IMR-90 (cell line): ENCODE results near the gene ORC1. TPM values are rescaled to one million over a fixed set of nuclear protein-coding genes. Genes with fewer than 3 reads are reported as not detected.

Source experiments
- ATAC-seq: fragments of 200-7000 bp; cut with Tn5 transposase; 2 replicates; pipeline ENCODE4 v1.9.1; 2020; ENCODE audit warnings: low read depth, mild to moderate bottlenecking, moderate library complexity
- Bru-seq: library from RNA; stranded (reverse); fragments of 400-500 nt; gene quantifications from one replicate; lab custom pipeline; 2021; lab: Mats Ljungman, UMichigan
- BruChase-seq, 2 experiments: library from RNA; stranded (reverse); fragments of 400-500 nt; gene quantifications; one replicate each; lab custom pipeline; 2021; lab: Mats Ljungman, UMichigan
- BruUV-seq: library from RNA; stranded (reverse); fragments of 400-500 nt; replicated peaks from 2 replicates; lab custom pipeline; 2021; lab: Mats Ljungman, UMichigan
- CTCF ChIA-PET: fragments of 300-600 bp; formaldehyde crosslinking; extraction: SDS; loops from one replicate; lab custom pipeline; 2021; ENCODE audit warnings: antibody characterized with exemption; lab: Yijun Ruan, JAX
- POLR2A ChIA-PET: fragments of 300-600 bp; sonication (Branson Sonifier 250); formaldehyde crosslinking; loops from one replicate; lab custom pipeline; 2022; ENCODE audit warnings: antibody characterized with exemption; ENCODE audit not compliant: unreplicated experiment; lab: Charles Lee
- DNase-seq: peaks from one replicate; pipeline ENCODE4 v3.0.0; 2013
- H2AFZ ChIP-seq: replicated peaks from 2 replicates; pipeline ENCODE3; 2013; ENCODE audit warnings: low read length, mild to moderate bottlenecking; ENCODE audit not compliant: poor library complexity
- H2AK5ac ChIP-seq: 2 replicates; pipeline ENCODE4 v1.6.1; 2013; ENCODE audit warnings: low read depth, low read length, inconsistent platforms
- H2AK9ac ChIP-seq: replicated peaks from 2 replicates; pipeline ENCODE3; 2013; ENCODE audit warnings: mild to moderate bottlenecking, low read depth, low read length, moderate library complexity; ENCODE audit not compliant: poor library complexity
- H2BK120ac ChIP-seq: 2 replicates; pipeline ENCODE4 v1.6.1; 2013; ENCODE audit warnings: low read depth, low read length, inconsistent platforms
- H2BK15ac ChIP-seq: 3 replicates; pipeline ENCODE4 v1.6.1; 2013; ENCODE audit warnings: low read depth, low read length, inconsistent platforms
- H2BK20ac ChIP-seq: 2 replicates; pipeline ENCODE4 v1.6.1; 2013; ENCODE audit warnings: low read depth, mild to moderate bottlenecking, inconsistent platforms, low read length, moderate library complexity
- H2BK5ac ChIP-seq: 2 replicates; pipeline ENCODE4 v1.6.1; 2013; ENCODE audit warnings: mild to moderate bottlenecking, low read depth, low read length, inconsistent platforms; ENCODE audit not compliant: poor library complexity, severe bottlenecking
- H3K14ac ChIP-seq: replicated peaks from 2 replicates; pipeline ENCODE4 v1.6.1; 2013; ENCODE audit warnings: low read depth, low read length, inconsistent platforms
- H3K18ac ChIP-seq: 2 replicates; pipeline ENCODE4 v1.6.1; 2013; ENCODE audit warnings: low read depth, low read length, control low read depth
- H3K23ac ChIP-seq: 2 replicates; pipeline ENCODE4 v1.6.1; 2013; ENCODE audit warnings: low read depth, low read length, inconsistent platforms
- H3K27ac ChIP-seq: 2 replicates; pipeline ENCODE4 v1.5.1; 2013; ENCODE audit warnings: mild to moderate bottlenecking, control low read depth, low read length; ENCODE audit not compliant: insufficient read depth
- H3K27me3 ChIP-seq: 2 replicates; pipeline ENCODE4 v1.6.1; 2013; ENCODE audit warnings: low read length; ENCODE audit not compliant: control insufficient read depth, insufficient read depth
- H3K36me3 ChIP-seq: 2 replicates; pipeline ENCODE4 v1.6.1; 2013; ENCODE audit warnings: low read length, mixed read lengths; ENCODE audit not compliant: control insufficient read depth, insufficient read depth
- H3K4ac ChIP-seq: 2 replicates; pipeline ENCODE4 v1.6.1; 2013; ENCODE audit warnings: low read depth, low read length, inconsistent platforms
- H3K4me1 ChIP-seq: 2 replicates; pipeline ENCODE4 v1.6.1; 2013; ENCODE audit warnings: low read length, mixed read lengths; ENCODE audit not compliant: control insufficient read depth, insufficient read depth
- H3K4me2 ChIP-seq: 2 replicates; pipeline ENCODE4 v1.6.1; 2013; ENCODE audit warnings: low read depth, mild to moderate bottlenecking, control low read depth, low read length, moderate library complexity
- H3K4me3 ChIP-seq: 2 replicates; pipeline ENCODE4 v1.5.1; 2013; ENCODE audit warnings: low read depth, mild to moderate bottlenecking, control low read depth, low read length, moderate library complexity; ENCODE audit not compliant: insufficient read depth
- H3K56ac ChIP-seq: 2 replicates; pipeline ENCODE4 v1.6.1; 2013; ENCODE audit warnings: low read length, inconsistent platforms; ENCODE audit not compliant: insufficient read depth; ENCODE audit errors: extremely low read depth
- H3K79me1 ChIP-seq, 2 experiments: 2 replicates each; pipeline ENCODE4 v1.6.1; 2013; ENCODE audit warnings: low read length in 2 of 2, inconsistent platforms in 1 of 2, low read depth in 1 of 2
- H3K9ac ChIP-seq: 2 replicates; pipeline ENCODE4 v1.6.1; 2013; ENCODE audit warnings: low read depth, low read length, control low read depth
- H3K9me1 ChIP-seq: 2 replicates; pipeline ENCODE4 v1.6.1; 2013; ENCODE audit warnings: low read length, inconsistent platforms; ENCODE audit not compliant: insufficient read depth
- H3K9me3 ChIP-seq: 2 replicates; pipeline ENCODE4 v1.6.1; 2013; ENCODE audit warnings: low read length; ENCODE audit not compliant: control insufficient read depth, insufficient read depth
- H4K20me1 ChIP-seq: 2 replicates; pipeline ENCODE4 v1.6.1; 2013; ENCODE audit warnings: low read length, inconsistent platforms; ENCODE audit not compliant: insufficient read depth
- H4K5ac ChIP-seq: 2 replicates; pipeline ENCODE4 v1.6.1; 2013; ENCODE audit warnings: mild to moderate bottlenecking, low read depth, low read length, control low read depth
- H4K8ac ChIP-seq, 2 experiments: 2 replicates each; pipeline ENCODE4 v1.6.1; 2013; ENCODE audit warnings: low read depth in 2 of 2, low read length in 2 of 2, control low read depth in 1 of 2, inconsistent platforms in 1 of 2
- H4K91ac ChIP-seq: 2 replicates; pipeline ENCODE4 v1.6.1; 2013; ENCODE audit warnings: low read depth, low read length, inconsistent platforms; ENCODE audit not compliant: insufficient read depth
- BHLHE40 ChIP-seq: fragments of 150-350 bp; IDR thresholded peaks from 2 replicates; pipeline ENCODE4 v1.6.1; 2016; ENCODE audit warnings: mild to moderate bottlenecking, low read depth, low read length
- CEBPB ChIP-seq: IDR thresholded peaks from 2 replicates; pipeline ENCODE4 v1.6.1; 2012; ENCODE audit warnings: low read depth, low read length, improper control_type of control experiment
- CHD1 ChIP-seq: IDR thresholded peaks from 2 replicates; pipeline ENCODE4 v1.6.1; 2012; ENCODE audit warnings: low read depth, low read length, improper control_type of control experiment
- FOS ChIP-seq: fragments of 150-350 bp; IDR thresholded peaks from 2 replicates; pipeline ENCODE4 v1.6.1; 2016; ENCODE audit warnings: low read depth, low read length
- MAFK ChIP-seq: IDR thresholded peaks from 2 replicates; pipeline ENCODE4 v1.6.1; 2012; ENCODE audit warnings: low read depth, low read length, improper control_type of control experiment
- MAZ ChIP-seq: IDR thresholded peaks from 2 replicates; pipeline ENCODE4 v1.6.1; 2012; ENCODE audit warnings: low read depth, mild to moderate bottlenecking, low read length, improper control_type of control experiment, moderate library complexity, borderline replicate concordance
- MXI1 ChIP-seq: IDR thresholded peaks from 2 replicates; pipeline ENCODE4 v1.6.1; 2012; ENCODE audit warnings: low read depth, mild to moderate bottlenecking, low read length, moderate library complexity, borderline replicate concordance
- NFE2L2 ChIP-seq: fragments of 150-350 bp; IDR thresholded peaks from 2 replicates; pipeline ENCODE4 v1.6.1; 2016; ENCODE audit warnings: low read depth, mild to moderate bottlenecking, low read length
- POLR2A ChIP-seq: IDR thresholded peaks from 2 replicates; pipeline ENCODE4 v1.6.1; 2012; ENCODE audit warnings: mild to moderate bottlenecking, low read depth, low read length
- RAD21 ChIP-seq: IDR thresholded peaks from 2 replicates; pipeline ENCODE4 v1.6.1; 2012; ENCODE audit warnings: low read length, improper control_type of control experiment
- RFX5 ChIP-seq: IDR thresholded peaks from 2 replicates; pipeline ENCODE4 v1.8.0; 2012; ENCODE audit warnings: low read depth, mild to moderate bottlenecking, low read length, moderate library complexity
- WGBS, 2 experiments: methylation state at CpG; one replicate each; pipeline versions ENCODE4 v1.1.5 to v1.1.7; 2013; ENCODE audit warnings: missing lambda C conversion rate in 2 of 2; ENCODE audit not compliant: insufficient read length in 1 of 2; ENCODE audit errors: extremely low coverage in 2 of 2; 5-methylcytosine and 5-hydroxymethylcytosine counted together
- dilution Hi-C: fragments of 300-500 bp; cut with HindIII; formaldehyde crosslinking; loops from one replicate; pipeline ENCODE4 v1.14.3; 2018; ENCODE audit warnings: low sequenced_read_pairs; ENCODE audit not compliant: unreplicated experiment
- in situ Hi-C: fragments of 300-500 bp; cut with MboI; formaldehyde crosslinking; loops from 3 replicates; pipeline ENCODE4 v1.14.3; 2019; ENCODE audit warnings: low sequenced_read_pairs, inconsistent platforms, mixed read lengths
- intact Hi-C: fragments of 100-400 bp; cut with micrococcal nuclease; formaldehyde crosslinking; loops from 2 replicates; pipeline ENCODE4 v1.10.0; 2022
- long read RNA-seq: library from polyadenylated mRNA; unstranded; transcript quantifications from one replicate; pipeline ENCODE4 v2.0.0, GENCODE V29; 2021; ENCODE audit not compliant: unreplicated experiment
- polyA plus RNA-seq, 3 experiments: library from polyadenylated mRNA; depleted of rRNA; stranded (reverse); fragments of >200 nt; gene quantifications; 2 replicates each; pipeline ENCODE4 v1.2.3, GENCODE V29; 2012; ENCODE audit warnings: low replicate concordance in 1 of 3
- total RNA-seq: library from RNA; depleted of rRNA; stranded (reverse); fragments of >200 nt; gene quantifications from 2 replicates; pipeline ENCODE4 v1.2.3, GENCODE V29; 2012; rRNA removed
- TF ChIP-seq, protein P1 (sequence below): fragments of 150-350 bp; IDR thresholded peaks from 2 replicates; pipeline ENCODE4 v1.6.1; 2016; ENCODE audit warnings: low read depth, mild to moderate bottlenecking, low read length, moderate library complexity, borderline replicate concordance
- TF ChIP-seq, protein P2 (sequence below): conservative IDR thresholded peaks from 2 replicates; pipeline ENCODE4 v1.5.1; 2012; ENCODE audit warnings: mild to moderate bottlenecking, low read depth, low read length, improper control_type of control experiment

Gene ORC1
- total RNA-seq (9.7 and 10.6 TPM in 2 replicates), polyA plus RNA-seq (2012; rRNA removed) (5.9 and 6.3 TPM in 2 replicates), Bru-seq, nascent RNA (percentile 43 among the genes with signal in this experiment), BruChase-seq, experiment 1, labeled RNA remaining after a 6-hour chase (percentile 38 among the genes with signal in this experiment), BruChase-seq, experiment 2, labeled RNA remaining after a 2-hour chase (percentile 35 among the genes with signal in this experiment)
- 1.9 and 2.9 TPM in 2 replicates for polyA plus RNA-seq (2012; cell fraction: cytosol; rRNA removed)
- 3.2 and 3.3 TPM in 2 replicates for polyA plus RNA-seq (2012; cell fraction: nucleus; rRNA removed; ENCODE audit: low replicate concordance)
- long read RNA-seq, partial matches to known transcripts = 0 of 1 reads
- long read RNA-seq, other reads (novel, unspliced or antisense) = 1 of 1 reads

DNA sequence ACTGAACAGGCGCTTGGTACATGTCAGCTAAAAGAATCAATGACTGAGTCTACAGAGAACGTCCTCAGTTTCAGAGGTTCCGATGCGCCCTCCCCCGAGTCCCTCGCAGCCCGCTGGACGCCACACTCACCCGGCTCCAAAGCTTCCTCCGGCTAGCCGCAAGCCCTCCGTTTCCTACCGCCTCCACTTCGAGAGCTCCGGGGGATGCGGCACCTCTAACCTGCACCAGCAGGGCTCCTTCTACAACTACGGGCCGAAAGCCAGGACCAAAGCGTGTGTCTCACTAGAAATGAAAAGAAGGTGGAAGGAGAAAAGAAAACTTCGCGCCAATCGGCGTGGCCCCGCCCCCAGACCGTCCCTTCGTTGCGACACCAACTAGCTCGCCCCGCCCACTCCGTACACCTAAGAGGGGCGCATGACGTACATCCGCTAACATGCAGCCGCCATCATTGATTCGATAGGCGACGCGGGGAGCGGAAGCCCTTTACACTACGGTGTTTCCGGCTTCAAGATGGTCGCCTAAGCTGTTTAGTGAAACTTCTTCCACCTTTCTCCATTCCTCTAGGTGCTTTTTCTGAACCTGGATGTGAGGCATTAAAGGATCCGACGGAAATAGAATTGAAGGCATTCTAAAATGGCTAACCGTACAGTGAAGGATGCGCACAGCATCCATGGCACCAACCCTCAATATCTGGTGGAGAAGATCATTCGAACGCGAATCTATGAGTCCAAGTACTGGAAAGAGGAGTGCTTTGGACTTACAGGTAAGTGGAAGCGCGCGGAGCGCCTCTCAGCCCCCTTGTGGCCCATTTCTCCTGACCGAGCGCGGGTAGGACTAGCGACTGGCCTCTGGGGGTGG is at the start of gene ORC1, which contains the start of gene PRPF38A:
Gene ORC1 (minus strand): TSS at position 308 of the 859 bp plus-strand sequence. CDS start 2,200 bp downstream, outside the sequence.
Gene PRPF38A (plus strand): TSS at position 487 of the 859 bp plus-strand sequence. CDS start 148 bp downstream, at position 635.
- Histone ChIP-seq H3K4me3 (peak within 1 kb of the TSS; percentile 83), H2BK20ac (no peak within 1 kb of the TSS), H3K4me2 (peak within 1 kb of the TSS; percentile 94), H3K4ac (peak within 1 kb of the TSS; percentile 97), H4K5ac (peak within 1 kb of the TSS; percentile 96), H4K91ac (peak within 1 kb of the TSS; percentile 91), H4K20me1 (no peaks in the 10 kb centered on the region), H3K56ac (peak within 1 kb of the TSS; percentile 95), H3K4me1 (no peaks in the 10 kb centered on the region), H3K9me1 (no peaks in the 10 kb centered on the region), H3K9ac (peak within 1 kb of the TSS; percentile 96), H3K79me1 (peaks cover 11 to 50% of the 10 kb centered on the region in 2 experiments; a peak in 3 of 4 replicates), H2AFZ (peak within 1 kb of the TSS; percentile 98), H3K14ac (peak within 1 kb of the TSS; percentile 97), H3K27ac (peak within 1 kb of the TSS; percentile 82), H3K23ac (peak within 1 kb of the TSS; percentile 67), H4K8ac (peak within 1 kb of the TSS; percentile 86 to 100), H2BK5ac (peak within 1 kb of the TSS; percentile 93), H3K18ac (peak within 1 kb of the TSS; percentile 78), H2BK120ac (peak within 1 kb of the TSS; percentile 50), H2AK9ac (peak within 1 kb of the TSS; percentile 77), H3K27me3 (no peaks in the 10 kb centered on the region), H2AK5ac (peak within 1 kb of the TSS; percentile 72), H2BK15ac (peak within 1 kb of the TSS; percentile 55; the same call in 1 of the 3 replicates), H3K36me3 (peaks cover 10% of the 10 kb centered on the region), H3K9me3 (no peaks in the 10 kb centered on the region)
- POLR2A ChIA-PET = no interaction called here
- BruUV-seq = no TSS peak
- in situ Hi-C loops (loop anchor here (10.0 kb wide), 1 partner anchor 280 kb away; no protein-coding TSS in a partner anchor), dilution Hi-C loops (no loop called here), intact Hi-C loops (loop anchor here (1.0 kb wide), 1 partner anchor 282 kb away; no protein-coding TSS in a partner anchor)
- peak; percentile 96 for ATAC-seq
- WGBS, 2 experiments = 0% methylated on average over 22 of the region's 57 CpGs; no CpG with 5 or more reads in 1 of the 2 experiments
- CTCF ChIA-PET = interaction anchor here (0.8 to 1.2 kb wide), 2 partner anchors 22 to 517 kb away, joined by 3 read pairs; partner anchors contain the start of gene ECHDC2
- DNase-seq = peak; percentile 97
- TF ChIP-seq RAD21 (peak; percentile 40), POLR2A (peak; percentile 88), CHD1 (peak; percentile 87; the same call in 1 of the 2 replicates), BHLHE40 (no peak), NFE2L2 (no peak), MAZ (peak; percentile 86; the same call in 1 of the 2 replicates), CEBPB (peak; percentile 99), RFX5 (no peak), MAFK (no peak), MXI1 (peak; percentile 88), FOS (0 out of 2 replicates have a peak, but pooled peaks have one; percentile 14)
- TF ChIP-seq, protein P1, sequence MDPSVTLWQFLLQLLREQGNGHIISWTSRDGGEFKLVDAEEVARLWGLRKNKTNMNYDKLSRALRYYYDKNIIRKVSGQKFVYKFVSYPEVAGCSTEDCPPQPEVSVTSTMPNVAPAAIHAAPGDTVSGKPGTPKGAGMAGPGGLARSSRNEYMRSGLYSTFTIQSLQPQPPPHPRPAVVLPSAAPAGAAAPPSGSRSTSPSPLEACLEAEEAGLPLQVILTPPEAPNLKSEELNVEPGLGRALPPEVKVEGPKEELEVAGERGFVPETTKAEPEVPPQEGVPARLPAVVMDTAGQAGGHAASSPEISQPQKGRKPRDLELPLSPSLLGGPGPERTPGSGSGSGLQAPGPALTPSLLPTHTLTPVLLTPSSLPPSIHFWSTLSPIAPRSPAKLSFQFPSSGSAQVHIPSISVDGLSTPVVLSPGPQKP = no peak
- TF ChIP-seq, protein P2, sequence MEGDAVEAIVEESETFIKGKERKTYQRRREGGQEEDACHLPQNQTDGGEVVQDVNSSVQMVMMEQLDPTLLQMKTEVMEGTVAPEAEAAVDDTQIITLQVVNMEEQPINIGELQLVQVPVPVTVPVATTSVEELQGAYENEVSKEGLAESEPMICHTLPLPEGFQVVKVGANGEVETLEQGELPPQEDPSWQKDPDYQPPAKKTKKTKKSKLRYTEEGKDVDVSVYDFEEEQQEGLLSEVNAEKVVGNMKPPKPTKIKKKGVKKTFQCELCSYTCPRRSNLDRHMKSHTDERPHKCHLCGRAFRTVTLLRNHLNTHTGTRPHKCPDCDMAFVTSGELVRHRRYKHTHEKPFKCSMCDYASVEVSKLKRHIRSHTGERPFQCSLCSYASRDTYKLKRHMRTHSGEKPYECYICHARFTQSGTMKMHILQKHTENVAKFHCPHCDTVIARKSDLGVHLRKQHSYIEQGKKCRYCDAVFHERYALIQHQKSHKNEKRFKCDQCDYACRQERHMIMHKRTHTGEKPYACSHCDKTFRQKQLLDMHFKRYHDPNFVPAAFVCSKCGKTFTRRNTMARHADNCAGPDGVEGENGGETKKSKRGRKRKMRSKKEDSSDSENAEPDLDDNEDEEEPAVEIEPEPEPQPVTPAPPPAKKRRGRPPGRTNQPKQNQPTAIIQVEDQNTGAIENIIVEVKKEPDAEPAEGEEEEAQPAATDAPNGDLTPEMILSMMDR = peak; percentile 68
